NCI-H82 (cell line): ENCODE measurements around the gene CDC5L.
A peak's percentile ranks its signal among the peaks of the same experiment; 100 is the strongest.
"Not testable (repeated sequence)": the region's sequence is repeated elsewhere in the genome, so short reads cannot be mapped to it uniquely, and the experiment has no call there.

Experiments used
- DNase-seq: peaks from one replicate; lab custom pipeline; 2025; lab: John Stamatoyannopoulos, UW

Gene CDC5L

GRCh38 chr6:44415873-44416502 lies 28.5 kb downstream of the CDC5L start:
- no peak for DNase-seq

- no peak for DNase-seq
These were observed 35.0 kb downstream of the CDC5L start for GRCh38 chr6:44422531-44422930.

- DNase-seq, result no peak
These were observed 35.8 kb downstream of the CDC5L start for GRCh38 chr6:44423306-44423705.

GRCh38 chr6:44425951-44426350 lies 38.4 kb downstream of the CDC5L start:
- DNase-seq, result no peak

- DNase-seq, result no peak
These were observed 41.2 kb downstream of the CDC5L start for GRCh38 chr6:44428682-44429081.

- DNase-seq, result no peak
These were observed 42.8 kb downstream of the CDC5L start for GRCh38 chr6:44430326-44430725.

- peak; percentile 66 for DNase-seq
These were observed 43.7 kb downstream of the CDC5L start for GRCh38 chr6:44431118-44431725.

- no peak for DNase-seq
These were observed 44.7 kb downstream of the CDC5L start for GRCh38 chr6:44432227-44432626.

GRCh38 chr6:44432726-44433125 lies 45.2 kb downstream of the CDC5L start:
- DNase-seq, result no peak

- DNase-seq, result no peak
These were observed 48.0 kb downstream of the CDC5L start for GRCh38 chr6:44435500-44435899.

- no peak for DNase-seq
These were observed 51.3 kb downstream of the CDC5L start for GRCh38 chr6:44438827-44439226.

GRCh38 chr6:44439270-44440045 lies 52.0 kb downstream of the CDC5L start:
- DNase-seq, result no peak

GRCh38 chr6:44441091-44441855 lies 53.8 kb downstream of the CDC5L start:
- DNase-seq, result no peak

- no peak for DNase-seq
These were observed 54.7 kb downstream of the CDC5L start for GRCh38 chr6:44442236-44442635.

- no peak for DNase-seq
These were observed 55.4 kb downstream of the CDC5L start for GRCh38 chr6:44442833-44443444.

- no peak for DNase-seq
These were observed 57.3 kb downstream of the CDC5L start for GRCh38 chr6:44444853-44445252.

GRCh38 chr6:44446626-44447300 lies 59.3 kb downstream of the CDC5L start:
- DNase-seq, result no peak

- DNase-seq, result not testable (repeated sequence)
These were observed 61.7 kb downstream of the CDC5L start for GRCh38 chr6:44449181-44449580.

GRCh38 chr6:44451803-44452695 lies 64.5 kb downstream of the CDC5L start:
- DNase-seq, result no peak

GRCh38 chr6:44452725-44453124 lies 65.2 kb downstream of the CDC5L start:
- no peak for DNase-seq
